Activated naive CD4-positive, alpha-beta T cell (primary cell): ENCODE measurements around the gene SBF2.
"Not testable (repeated sequence)": the region's sequence is repeated elsewhere in the genome, so short reads cannot be mapped to it uniquely, and the experiment has no call there.

Experiments
- DNase-seq, 4 experiments: peaks; one replicate each; lab custom pipeline; 2025; lab: John Stamatoyannopoulos, UW

The SBF2 gene

DNA sequence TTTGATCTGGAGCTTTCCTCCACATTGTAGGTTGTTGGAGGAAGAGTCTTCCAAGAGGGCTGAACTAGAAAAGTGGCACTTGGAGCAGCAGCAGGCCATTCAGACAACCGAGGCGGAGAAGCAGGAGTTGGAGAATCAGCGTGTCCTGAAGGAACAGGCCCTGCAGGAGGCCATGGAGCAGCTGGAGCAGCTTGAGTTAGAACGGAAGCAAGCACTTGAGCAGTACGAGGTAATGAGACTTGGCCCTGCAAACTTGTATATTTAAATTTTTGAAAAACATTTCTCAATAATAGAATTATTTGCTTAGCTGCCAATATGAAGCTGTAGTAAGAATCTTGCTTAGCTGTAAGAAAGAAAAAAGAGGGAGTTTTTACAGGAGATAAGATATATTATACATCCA is 546.2 kb downstream of the SBF2 start:
- no peak for DNase-seq

DNA sequence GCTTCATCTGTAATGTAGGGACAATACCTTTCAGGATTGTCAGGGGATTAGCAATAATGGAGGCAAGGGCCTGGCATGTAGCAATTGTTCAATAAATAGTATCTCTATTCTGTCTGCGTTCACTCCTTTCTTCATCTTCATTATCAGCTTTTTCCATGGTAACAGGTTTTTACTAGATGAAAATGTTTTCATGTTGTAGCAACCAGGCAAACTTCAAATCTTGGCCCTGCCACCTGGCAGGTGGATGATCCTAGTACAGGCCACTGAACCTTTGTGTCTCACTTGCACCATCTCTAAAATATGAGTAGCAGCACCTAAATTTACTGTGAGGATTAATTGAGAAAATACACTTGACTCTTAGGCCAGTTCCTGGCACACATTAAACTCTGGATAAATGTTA is 546.8 kb downstream of the SBF2 start:
- no peak for DNase-seq

DNA sequence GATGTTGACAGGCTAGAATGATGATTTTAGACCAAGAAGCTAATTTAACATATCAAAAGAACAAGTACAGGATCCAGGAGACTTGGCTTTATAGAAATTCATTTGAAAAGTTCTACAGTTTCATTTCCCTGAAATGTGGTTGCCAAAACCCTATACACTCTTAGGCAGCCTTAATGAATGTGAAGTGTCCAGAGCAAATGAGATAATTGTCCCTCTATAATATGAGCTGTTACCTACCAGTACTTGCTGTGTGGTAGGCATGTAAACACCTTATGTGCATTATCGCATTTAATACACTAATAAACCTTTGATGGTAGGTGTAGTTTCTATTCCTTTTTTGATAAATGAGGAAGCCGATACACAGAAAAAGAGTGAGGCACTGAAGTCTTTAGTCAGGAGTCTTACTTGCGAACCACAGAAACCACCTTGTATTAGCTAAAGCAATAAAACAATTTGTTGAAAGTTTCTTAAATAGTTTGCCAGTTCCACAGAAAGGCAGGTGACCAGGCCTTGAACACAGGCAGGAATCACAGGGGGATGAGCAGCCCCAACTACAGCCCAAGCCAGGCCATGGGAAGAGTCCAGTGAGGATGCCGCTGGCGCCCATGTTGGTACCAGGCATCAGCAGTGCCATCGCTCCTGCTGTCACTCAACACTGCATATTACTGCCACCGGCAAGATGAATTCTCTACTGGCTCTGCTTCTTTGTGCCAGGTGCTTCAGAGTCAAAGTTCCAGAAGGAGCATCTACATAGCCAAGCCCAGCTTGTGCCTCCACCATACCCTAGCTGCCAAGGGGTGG is 548.4 kb downstream of the SBF2 start:
- no peak for DNase-seq

DNA sequence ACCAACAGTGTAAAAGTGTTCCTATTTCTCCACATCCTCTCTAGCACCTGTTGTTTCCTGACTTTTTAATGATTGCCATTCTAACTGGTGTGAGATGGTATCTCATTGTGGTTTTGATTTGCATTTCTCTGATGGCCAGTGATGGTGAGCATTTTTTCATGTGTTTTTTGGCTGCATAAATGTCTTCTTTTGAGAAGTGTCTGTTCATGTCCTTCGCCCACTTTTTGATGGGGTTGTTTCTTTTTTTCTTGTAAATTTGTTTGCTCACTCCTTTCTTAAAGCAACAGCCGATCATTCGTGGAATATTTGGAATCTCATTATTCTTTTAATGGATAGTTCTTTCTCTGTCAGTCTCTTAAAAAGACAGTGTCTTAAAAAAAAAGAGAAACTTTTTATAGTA is 550.5 kb downstream of the SBF2 start:
- not testable (repeated sequence) for DNase-seq

DNA sequence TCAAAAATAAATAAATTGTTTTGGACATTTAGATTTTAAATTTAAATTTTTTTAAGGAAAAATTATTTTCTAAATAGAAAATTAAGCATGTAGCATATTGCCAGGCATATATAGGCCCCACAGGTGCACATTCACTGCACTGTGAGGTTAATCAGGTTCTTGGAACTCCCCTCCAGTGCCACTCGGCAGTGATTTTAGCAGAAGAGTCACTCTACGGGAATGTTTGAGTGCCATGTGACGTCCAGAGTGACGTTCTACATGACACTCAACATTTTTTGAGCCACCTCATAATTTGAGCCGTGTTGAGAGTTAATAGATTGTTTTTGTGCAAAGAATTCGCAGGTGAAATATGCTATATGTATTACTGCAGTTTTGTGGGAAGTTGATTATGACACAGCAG is 552.8 kb downstream of the SBF2 start:
- DNase-seq = no peak

DNA sequence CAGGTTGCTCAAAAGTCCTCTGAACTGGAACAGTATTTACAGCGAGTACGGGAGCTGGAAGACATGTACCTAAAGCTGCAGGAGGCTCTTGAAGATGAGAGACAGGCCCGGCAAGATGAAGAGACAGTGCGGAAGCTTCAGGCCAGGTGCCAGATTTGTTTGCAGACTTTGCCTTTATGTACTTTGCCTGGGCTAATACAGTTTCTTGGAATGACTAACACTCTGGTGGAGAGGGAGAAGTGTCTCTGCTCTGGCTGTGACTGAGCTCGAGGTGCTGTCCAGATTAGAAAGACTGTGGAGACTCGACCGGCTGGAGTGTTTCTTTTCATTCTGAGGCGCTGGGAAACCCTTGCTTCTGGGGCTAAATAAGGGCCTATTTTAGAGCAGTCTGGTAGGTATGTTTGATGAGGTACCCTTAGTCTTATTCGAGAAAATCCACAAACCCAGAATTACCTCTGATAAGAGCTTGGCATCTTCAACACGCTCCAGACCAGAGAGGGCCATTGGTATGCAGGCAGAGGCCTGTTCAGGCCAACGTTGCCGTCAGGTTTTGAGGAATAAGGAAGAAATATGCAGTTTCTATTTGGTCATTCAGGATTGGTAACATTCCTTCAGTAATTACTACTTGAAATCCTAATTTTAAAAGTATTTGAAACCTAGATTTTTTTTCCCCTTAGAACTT is 553.7 kb downstream of the SBF2 start:
- no peak for DNase-seq

DNA sequence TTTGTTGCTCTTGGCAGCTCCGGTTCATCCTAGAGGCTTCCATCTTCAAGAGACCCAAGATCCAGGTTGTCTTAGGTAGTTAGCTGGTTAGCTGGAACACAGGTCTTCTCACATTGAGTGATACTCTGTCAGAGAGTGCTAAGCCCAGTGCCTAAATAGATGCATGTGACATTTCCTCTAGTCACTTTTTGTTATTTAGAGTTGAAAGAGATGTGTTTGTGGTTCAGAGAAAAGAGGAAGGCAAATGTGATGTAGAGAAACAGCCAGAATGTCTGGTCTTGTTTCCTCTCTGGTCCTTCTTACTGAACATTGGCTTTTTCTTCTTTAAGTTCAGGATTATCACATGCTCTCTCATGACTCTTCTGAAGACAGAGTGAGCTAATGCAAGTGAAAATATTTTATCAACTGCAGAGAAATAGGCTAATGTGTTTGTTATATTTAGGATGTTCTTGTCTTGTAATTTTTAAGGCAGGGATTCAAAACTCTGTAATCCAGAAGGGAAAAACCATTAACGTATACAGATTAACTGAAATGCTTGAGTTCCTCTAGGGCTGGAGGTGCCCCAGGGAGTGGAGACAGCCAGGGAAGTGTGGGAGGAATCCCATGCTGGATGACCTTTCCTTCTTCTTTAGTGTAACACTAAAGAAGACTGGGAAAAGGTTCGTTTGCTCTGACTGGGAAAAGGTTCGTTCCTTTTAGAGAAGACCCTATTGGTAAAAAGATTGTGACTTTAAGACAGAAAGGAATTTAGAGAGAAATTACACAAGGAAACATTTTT is 554.7 kb downstream of the SBF2 start:
- no peak for DNase-seq

DNA sequence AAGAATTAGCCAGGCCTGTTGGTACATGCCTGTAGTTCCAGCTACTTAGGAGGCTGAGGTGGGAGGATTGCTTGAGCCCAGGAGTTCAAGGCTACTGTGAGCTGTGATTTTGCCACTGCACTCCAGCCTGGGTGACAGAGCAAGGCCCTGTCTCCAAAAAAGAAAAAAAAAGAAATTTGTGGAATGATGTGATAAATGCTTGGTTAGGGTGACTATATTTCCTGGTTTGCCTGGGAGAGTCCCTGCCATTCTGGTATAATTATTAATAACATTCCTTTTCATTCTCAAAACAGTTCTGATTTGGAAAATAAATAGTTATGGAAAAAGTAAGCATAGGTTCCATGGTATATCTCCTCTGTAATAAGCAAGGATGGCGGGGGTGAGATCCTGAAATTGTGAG is 555.3 kb downstream of the SBF2 start:
- DNase-seq = no peak

DNA sequence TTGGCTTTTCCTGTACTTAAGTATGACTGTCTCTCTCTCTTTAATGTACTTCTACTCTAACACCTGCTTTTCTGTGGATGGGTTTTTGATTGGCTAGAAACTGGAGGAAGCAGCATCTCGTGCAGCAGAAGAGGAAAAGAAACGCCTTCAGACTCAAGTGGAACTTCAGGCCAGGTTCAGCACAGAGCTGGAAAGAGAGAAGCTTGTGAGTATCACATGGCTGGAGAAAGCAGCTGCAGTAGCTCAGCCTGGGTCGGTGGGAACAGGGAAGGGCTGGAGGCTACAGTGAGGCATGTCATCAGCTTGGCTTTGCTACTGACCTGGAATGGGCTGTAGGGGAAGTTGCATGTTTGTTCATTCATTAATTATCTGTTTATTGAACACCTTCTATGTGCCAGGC is 555.9 kb downstream of the SBF2 start:
- DNase-seq = no peak

DNA sequence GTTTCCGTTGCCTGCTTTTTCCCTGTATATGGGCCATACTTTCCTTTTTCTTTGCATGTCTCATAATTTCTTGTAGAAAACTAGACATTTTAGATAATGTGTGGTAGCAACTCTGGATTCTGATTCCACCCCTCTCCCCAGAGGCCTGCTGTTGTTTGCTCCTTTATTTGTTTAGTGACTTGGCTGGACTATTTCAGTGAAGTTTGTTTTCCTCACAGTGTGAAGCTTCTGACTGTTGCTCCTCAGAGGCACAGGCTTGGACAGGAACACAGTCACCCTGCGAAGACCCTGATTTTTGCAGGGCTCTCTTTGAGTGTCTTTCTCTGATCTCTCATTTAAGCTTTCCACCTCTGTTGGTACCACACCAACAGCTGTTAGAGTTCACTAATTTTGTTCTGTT is 557.7 kb downstream of the SBF2 start:
- DNase-seq = no peak

DNA sequence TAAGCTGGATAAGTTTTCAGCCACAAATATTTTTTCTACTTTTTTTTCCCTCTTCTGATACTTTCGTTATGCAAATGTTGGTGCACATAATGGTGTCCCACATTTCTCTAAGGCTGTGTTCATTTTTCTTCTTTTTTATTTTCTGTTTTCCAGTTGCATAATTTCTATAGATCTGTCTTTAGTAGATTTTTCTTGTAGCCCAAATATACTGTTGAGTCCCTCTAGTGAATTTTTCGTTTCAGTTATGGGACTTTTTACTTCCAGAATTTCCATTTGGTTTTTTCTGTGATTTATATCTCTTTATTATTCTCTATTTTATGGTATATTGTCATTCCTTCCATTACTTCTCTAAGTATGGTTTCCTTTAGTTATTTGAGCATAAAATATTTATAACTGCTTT is 558.1 kb downstream of the SBF2 start:
- DNase-seq = no peak

DNA sequence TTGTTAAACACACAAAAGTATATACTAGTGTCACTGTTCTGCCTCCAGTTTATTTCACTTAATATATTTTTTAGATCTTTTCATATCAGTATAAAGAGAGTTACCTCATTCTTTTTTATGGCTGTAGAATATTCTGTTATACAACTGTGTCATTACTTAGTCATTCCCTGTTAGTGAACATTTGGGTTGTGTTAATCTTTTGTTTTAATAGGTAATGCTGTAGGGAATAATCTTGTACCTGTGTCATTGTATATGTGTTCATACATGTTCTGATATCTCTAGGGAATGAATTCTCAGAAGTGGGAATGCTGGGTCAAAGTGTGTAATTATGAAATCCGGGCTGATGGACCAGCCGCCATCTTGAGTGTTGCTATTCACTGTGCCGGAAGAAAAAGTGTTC is 558.8 kb downstream of the SBF2 start:
- no peak for DNase-seq

DNA sequence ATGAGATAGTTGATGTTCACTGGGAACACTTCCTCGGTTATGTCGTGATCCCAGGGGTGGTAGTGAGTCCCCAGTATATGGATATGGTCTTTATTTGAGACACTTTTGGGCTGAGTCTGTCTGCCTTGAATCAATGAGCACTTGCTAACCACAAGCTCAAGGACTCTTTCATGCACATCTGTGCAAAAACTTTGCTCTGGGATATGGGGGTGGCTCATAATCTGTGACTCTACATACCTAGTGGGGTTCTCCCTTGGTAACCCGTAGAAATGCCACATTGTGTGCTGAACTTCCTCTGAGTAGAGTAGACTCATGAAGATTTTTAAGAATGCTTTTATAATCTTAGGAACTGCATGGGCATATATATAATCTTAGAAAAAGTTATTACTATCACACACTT is 560.8 kb downstream of the SBF2 start:
- DNase-seq = no peak

DNA sequence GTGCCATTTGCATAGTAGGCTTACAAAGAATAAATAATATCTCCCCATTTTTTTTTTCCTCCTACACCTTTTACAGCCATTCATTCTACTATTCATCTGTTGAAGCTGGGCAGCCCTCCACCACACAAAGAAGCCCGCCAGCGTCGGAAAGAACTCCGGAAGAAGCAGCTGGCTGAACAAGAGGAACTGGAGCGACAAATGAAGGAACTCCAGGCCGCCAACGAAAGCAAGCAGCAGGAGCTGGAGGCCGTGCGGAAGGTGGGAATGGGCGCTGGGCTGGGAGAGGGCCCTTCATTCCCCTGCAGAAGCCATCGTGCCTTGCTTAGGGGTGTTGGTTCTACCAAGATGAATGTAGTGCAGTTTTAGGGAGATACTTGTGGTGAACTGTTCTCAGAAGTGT is 561.6 kb downstream of the SBF2 start:
- no peak for DNase-seq

DNA sequence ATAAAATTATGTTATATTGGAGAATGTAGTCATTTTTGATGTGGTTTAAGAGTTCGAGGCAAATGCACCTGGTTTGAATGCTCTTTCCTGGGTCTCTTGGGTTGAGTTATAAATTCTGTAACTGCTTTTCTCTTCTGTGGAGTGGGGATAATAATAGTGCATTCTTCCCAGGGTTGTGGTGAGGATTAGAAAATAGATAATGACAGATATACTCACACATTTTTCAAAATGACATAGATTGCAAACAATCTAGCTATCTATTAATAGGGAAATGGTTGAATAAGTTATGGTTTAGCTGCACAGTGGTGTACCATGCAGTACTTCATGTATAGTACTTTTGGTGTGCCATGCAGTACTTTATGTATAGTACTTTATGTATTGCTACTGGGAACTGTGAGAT is 562.8 kb downstream of the SBF2 start:
- DNase-seq = no peak
